Stimulated activated CD8-positive, alpha-beta memory T cell treated with anti-CD3 and anti-CD28 coated beads, Interleukin-15, amount 100 ng/mL, for 1 hour (primary cell): ENCODE measurements around the gene EZH2.

Source experiments
- DNase-seq: peaks from one replicate; pipeline ENCODE4 v3.0.0-alpha.2; 2020; ENCODE audit warnings: low read depth

EZH2 gene

DNA sequence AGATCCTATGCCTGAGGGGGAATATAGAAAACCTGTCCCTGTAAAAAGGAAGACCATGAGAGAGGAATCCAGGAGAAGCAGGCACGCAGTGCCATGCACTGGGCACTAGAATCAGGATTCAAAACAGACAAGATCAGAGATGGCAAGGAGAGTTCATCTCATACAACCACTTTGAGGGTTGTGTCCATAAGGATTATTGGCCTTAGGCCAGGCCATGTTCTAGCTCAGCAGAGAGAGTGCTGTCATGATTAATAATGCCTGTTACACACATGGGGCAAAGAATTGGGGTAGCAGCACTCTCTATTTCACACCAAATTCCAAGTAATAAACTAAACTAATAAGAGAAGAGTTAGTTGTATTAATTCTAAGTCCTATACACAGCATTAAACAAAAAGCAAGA is 29.1 kb downstream of the EZH2 start:
- DNase-seq = no peak

GRCh38 chr7:148852272-148852671 is 31.8 kb downstream of the EZH2 start:
- DNase-seq = no peak

DNA sequence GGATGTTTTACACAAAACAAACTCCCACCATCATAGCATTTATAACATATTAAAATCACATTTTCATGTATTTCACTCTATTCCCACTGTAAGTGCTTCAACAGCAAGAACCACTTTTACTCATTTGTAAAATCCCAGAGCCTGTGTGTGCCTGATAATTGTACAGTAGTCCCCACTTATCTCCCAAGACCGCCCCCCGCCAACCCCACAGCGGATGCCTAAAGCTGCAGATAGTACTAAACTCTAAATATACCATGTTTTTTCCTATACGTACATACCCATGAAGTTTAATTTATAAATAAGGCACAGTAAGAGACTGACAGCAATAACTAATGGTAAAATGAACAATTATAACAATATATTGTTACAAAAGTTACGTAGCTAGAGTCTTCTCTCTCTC is 33.5 kb downstream of the EZH2 start:
- DNase-seq = no peak

GRCh38 chr7:148849393-148850098 is 34.5 kb downstream of the EZH2 start:
- no peak for DNase-seq

DNA sequence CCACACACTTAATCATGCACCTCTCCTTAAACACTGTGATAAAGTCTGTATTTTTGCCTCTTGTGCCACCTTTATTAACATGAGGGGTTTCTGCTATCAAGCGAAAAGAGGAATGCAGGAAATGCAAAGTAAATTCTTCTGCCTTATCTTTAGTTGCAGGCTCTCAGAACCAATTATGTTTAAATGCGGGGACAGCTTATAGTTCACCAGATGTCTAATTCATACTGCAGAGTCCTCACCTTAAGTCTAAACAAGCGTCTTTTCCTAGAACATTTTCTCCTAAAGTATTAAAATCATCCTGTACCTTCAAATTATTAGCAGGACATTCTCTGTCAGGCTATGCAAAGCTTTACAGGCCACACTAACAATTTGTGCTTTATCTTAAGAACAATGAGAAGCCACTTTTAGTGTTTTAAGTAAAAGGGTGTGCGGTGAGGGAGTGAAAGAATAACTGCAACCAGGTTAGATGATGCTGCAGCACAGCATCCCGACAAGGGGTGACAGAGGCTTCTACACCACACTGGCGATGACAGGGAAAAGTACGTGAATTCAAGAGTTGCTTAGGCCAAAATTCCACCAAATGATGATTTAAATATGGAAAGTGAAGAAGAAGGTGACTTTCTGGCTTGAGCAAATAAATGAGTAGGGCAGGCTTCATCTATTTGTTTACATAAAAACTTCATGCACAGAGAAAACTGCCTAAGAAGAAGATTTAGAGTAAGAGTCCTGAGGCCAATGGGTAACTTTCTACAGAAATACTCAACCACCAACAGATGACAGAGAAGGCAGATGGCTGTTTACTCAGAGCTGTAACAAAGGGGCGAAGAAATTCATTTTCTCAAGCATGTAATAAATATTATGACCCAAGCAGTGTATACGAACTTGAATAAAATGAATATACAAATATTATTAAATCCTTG is 36.0 kb downstream of the EZH2 start:
- no peak for DNase-seq

DNA sequence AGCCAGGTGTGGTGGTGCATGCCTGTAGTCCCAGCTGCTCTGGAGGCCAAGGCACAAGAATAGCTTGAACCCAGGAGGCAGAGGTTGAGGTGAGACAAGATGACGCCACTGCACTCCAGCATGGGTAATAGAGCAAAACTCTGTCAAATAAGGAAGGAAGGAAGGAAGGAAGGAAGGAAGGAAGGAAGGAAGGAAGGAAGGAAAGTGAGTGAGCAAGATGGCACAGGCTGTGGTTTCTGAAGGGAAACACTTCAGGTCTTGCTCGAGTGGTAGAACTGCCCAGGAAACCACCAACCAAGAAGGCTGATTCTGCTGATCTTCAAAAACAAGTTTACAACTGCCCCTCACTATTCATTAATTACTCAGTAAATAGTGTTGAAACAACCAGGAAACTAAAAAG is 45.2 kb downstream of the EZH2 start:
- DNase-seq = no peak

GRCh38 chr7:148835854-148836253 is 48.2 kb downstream of the EZH2 start:
- DNase-seq = no peak

GRCh38 chr7:148834605-148835004 is 49.5 kb downstream of the EZH2 start:
- DNase-seq = no peak

- no peak for DNase-seq
Observed at GRCh38 chr7:148831782-148832181, 52.3 kb downstream of the EZH2 start.

DNA sequence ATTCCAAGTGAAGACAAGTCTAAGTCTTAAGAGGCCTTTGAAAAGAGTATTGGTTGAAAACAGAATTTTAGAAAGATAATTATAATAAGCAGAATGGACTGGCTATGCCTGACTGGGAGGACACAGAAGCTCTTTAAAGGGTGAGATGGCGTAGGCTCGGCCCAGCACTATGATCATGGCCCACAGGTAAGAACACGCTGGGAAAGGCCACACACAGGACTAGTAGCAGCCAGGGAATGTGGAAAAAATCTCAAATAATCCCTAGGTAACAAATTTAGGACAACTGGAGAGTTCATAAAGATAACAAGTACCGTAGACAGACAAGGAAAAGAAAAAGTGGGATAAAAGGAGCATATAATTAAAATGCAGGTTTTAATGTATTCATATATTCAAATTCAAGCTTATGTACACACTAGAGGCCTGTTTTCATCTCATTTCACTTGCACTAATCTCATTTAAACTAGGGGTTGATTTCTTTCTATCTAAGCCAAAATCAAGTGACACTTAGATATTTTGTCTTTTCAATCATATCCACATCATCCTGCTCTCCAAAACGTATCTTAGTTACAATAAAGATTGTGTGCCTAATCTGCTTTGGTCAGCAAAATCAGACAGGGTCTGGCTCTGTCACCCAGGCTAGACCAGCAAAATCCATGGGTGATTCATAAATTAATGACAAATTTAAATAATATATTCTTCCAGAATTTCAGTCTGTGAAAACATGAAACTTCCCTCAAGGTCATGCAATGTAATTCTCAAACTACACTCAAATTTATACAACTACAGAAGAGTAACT is 53.0 kb downstream of the EZH2 start:
- DNase-seq = no peak

DNA sequence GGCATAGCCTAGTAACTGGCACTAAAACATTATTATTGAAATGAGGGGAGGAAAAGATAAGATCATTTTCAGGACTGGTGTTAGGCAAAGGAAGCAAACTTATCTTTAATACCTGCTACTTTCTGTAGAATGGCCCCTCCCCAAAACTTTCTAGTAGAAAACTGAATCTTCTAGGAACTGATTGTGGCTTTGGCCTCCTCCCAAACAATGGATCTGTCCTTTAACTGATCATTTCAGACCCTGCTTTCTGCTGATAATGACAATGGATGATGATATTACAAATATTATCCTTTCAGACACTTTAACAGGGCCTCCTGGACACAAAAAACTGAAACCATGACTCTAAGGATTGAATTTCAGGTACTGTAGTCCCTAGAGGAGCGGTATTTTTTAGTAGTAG is 55.1 kb downstream of the EZH2 start:
- no peak for DNase-seq

DNA sequence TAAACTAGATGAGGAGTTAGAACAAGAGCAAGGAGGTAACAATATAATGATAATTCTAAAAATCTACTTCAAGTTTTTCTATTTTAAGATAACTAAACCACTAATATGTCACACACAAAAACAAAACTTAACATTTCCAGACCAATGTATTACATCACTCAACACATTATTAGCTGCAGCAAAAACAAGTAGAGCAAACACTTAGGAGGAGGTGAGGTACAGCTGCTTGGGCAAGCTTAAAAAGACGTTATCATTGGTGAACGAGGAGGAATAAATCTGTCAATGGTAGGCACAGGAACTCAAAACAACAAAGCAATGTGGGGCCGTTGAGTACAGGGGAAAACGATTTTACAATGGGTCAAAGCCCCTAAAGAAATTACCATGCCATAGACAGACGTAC is 58.8 kb downstream of the EZH2 start:
- no peak for DNase-seq

GRCh38 chr7:148824864-148825263 is 59.2 kb downstream of the EZH2 start:
- DNase-seq = no peak

- no peak for DNase-seq
Observed at GRCh38 chr7:148821422-148821821, 62.7 kb downstream of the EZH2 start.

GRCh38 chr7:148819697-148820360 is 64.3 kb downstream of the EZH2 start:
- no peak for DNase-seq

DNA sequence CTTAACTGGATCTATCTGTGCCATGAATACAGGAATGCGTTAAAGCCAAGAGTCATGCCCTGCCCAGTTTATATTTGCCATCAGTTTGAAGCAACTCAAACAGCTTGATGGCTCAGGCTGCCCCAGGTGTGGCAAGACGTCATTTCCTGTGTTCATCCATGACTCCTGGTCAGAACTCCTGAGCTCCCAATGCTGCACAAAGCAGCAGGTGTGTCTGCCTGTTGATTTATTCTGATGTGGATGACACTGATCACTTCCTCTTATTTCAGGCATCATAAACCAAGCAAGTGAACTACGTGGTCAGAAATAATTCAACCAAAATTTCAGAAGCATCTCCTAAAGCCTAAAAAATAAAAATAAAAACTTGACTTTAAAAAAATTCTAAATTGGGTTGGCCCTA is 68.5 kb downstream of the EZH2 start:
- DNase-seq = no peak

- no peak for DNase-seq
Observed at GRCh38 chr7:148814922-148815559, 69.0 kb downstream of the EZH2 start.

DNA sequence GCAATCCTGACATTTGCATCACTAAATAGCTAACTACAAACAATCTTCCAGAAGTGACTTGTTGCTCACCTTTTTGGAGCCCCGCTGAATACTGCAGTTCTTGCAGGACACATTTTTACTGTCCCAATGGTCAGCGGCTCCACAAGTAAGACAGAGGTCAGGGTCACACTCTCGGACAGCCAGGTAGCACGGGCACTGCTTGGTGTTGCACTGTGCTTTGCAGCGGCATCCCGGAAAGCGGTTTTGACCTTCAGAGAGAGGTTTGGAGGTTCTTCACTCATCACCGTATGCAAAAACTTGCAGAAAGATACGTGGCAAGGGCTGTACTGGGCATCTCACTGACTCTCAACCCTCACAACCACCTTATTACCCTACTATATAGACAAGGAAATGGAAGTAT is 70.2 kb downstream of the EZH2 start:
- no peak for DNase-seq

DNA sequence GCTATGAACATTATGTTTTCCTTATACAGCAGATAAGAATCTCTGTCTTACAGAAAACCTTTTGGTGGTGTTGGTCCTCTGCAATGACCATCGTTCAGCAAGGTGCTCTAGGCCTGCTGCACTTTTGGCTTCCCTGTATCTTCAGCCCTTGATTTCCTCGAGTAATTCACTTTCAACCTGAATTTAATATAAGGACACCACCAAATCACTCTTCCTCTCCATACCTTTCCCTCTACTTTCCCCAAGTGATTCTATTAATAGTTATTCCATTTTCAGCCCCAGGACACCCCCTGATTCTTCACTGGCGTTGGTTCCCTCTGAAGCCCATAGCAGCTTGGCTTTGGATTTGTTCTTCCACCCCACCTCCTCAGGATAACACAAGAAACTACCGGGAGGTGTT is 72.2 kb downstream of the EZH2 start:
- DNase-seq = no peak

DNA sequence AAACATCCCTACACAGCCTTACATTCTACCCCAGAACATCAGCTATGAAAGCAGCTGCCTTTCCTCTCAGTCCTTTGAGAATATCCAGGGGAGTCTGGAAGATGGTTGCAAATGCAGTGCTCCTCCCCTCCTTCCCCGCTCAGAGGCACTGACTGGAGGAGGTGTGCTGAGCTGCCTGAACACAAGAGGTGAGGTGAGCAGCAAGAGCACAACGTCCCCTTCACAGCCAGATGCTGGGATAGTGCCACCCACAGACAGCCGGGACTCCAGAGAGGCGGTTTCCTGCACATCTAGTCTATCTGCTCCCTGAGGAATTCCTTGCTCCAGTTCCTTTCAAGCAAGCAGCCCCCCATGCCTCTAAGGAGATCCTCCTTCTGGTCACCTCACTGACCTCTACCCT is 74.2 kb downstream of the EZH2 start:
- no peak for DNase-seq

DNA sequence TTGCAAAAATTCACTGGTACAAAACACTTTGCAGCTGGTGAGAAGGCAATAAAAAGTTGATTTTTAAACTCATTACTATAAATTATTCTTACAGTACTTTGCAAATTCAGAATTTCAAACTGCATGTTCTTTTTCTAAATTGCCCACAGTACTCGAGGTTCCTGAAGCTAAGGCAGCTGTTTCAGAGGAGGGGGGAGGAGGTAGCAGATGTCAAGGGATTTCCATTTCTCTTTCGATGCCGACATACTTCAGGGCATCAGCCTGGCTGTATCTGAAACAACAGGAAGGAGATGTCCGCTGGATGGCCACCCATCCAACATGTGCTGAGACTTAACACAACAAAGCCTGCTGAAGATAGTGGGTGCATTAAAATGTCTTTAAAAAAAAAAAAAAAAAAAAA is 76.7 kb downstream of the EZH2 start:
- no peak for DNase-seq

- DNase-seq = no peak
Observed at GRCh38 chr7:148806187-148806586, 77.9 kb downstream of the EZH2 start.
